HG03045 (cell line): ENCODE measurements around the gene HMGCLL1.

Source experiments
- ATAC-seq: cut with Tn5 transposase; IDR thresholded peaks from one replicate; pipeline ENCODE4 v1.9.1; 2021; ENCODE audit warnings: mild to moderate bottlenecking, moderate library complexity; ENCODE audit not compliant: unreplicated experiment

HMGCLL1 gene

GRCh38 chr6:55536391-55536956, 42.5 kb downstream of the HMGCLL1 start:
- no peak for ATAC-seq

DNA sequence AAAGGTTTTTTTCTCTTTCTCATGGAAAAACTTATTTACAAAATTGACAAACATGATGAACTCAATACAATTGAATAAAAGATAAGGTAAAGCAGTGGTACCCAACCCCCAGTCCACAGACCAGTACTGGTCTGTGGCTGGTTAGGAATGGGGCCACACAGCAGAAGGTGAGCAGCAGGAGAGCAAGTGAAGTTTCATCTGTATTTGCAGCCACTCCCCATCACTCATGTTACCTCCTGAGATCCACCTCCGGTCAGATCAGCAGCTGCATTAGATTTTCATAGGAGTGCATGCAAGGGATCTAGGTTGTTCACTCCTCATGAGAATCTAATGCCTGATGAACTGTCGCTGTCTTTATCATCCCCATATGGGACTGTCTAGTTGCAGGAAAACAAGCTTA, 47.5 kb downstream of the HMGCLL1 start:
- no peak for ATAC-seq

DNA sequence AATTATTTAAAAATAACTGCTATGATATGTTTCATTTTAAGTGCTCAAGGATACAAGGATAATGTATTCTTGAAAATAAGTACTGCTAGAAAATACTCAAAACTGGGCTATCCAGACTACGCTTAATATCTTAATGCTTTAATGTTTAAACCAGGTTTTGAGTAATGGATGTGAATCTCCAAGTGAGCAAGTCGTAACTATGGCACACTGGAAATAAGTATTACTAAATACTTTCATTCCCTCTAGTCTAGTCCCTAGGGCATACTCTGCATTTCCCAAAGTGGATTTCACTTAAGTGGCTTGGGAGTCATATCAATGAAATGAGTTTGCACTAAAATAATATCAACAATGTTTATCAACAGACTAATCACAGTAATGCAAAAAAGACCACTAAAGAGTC, 48.1 kb downstream of the HMGCLL1 start:
- no peak for ATAC-seq

GRCh38 chr6:55528624-55529023, 50.4 kb downstream of the HMGCLL1 start:
- ATAC-seq: no peak

- no peak for ATAC-seq
These were observed 54.6 kb downstream of the HMGCLL1 start for GRCh38 chr6:55524441-55524840.

DNA sequence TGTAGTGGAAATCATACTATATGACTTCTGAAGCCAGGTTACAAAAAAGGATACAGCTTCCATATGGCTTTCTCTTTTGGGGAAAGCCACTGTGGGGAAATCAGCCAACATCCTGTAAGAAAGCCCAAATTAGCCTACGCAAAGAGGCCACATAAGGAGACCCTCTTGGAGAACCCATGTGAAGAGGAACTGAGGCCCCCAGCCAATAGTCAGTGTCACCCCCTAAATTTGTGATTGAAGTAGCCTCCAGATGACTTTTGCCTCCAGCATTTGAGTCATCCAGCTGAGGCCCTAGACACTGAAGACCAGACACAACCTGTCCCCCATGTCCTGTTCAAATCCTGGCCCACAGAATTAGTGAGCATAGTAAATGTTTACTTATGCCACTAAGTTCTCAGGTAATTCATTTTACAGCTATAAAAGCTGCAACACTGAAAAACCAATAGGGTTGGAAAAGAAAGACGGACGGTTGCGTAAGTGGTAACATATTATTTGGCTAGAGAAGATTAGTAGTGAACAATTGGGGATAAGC, 60.4 kb downstream of the HMGCLL1 start:
- ATAC-seq: no peak

GRCh38 chr6:55516736-55517135, 62.3 kb downstream of the HMGCLL1 start:
- no peak for ATAC-seq

GRCh38 chr6:55512904-55513303, 66.1 kb downstream of the HMGCLL1 start:
- no peak for ATAC-seq

DNA sequence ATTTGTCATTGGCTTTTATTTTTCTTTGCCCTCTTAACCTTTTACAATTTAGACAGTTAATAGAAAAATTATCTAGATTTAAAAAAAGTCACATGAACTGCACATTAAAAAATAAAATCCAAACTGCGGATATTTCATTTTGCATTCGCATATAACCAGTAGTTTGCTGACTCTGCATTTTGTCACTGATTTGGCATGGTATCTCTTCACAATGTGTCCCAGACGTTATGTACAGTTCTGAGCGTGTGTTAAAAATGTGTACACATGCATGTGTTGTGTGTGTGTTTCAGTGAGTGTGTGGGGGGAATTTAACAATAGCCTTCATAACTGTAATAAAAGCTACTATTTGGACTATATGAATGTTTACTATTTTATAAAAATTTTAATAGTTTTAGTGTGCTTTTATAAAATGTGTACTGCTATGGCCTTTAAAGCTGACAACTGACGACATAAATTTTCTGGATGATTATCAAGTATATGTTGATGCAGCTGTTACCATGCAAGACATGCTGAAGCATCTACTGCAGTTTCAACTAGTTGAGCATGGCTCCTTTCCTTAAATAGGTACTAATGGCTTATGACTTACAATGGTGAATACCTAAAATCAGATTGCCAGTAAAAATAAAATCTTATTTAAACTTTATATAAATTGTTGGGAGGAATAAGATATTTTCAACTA, 67.7 kb downstream of the HMGCLL1 start:
- ATAC-seq: no peak

DNA sequence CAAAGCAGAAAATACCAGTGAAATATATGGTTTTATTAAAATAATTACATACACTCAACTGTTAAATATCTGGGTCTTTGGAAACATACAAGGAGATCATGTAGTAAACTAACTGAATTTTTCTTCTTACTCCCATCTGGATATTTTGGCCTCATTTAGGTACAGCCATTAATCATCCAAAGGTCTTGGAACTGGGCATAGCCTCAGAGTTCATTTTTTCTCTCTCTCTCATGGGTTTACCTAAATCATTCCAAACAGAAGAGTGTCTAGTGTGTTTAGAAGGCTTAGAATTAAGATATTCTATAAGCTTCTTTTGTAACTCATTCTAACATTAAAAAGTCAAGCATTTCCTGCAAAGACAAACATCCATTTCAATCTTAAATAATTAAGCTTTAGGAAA, 79.4 kb downstream of the HMGCLL1 start:
- ATAC-seq: no peak

DNA sequence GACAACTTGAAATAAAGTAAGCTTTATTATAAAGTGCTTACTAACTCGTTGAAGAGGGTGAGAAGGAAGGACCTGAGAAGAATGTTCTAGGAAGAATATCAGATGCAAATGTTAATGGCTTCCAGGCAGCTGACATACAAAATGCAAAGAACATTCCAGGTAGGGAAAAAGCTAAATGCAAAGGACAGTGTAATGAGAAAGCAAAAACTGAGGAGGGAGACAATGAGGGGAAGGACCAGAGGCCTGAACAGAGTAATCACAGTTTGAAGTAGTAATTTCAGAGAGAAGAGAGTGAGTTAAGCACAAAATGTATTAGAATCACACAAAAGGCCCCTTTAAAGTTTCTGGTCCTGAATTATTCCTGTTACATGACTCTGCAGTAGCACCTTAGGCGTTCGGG, 81.3 kb downstream of the HMGCLL1 start:
- ATAC-seq: no peak

- no peak for ATAC-seq
These were observed 82.8 kb downstream of the HMGCLL1 start for GRCh38 chr6:55496201-55496600.

DNA sequence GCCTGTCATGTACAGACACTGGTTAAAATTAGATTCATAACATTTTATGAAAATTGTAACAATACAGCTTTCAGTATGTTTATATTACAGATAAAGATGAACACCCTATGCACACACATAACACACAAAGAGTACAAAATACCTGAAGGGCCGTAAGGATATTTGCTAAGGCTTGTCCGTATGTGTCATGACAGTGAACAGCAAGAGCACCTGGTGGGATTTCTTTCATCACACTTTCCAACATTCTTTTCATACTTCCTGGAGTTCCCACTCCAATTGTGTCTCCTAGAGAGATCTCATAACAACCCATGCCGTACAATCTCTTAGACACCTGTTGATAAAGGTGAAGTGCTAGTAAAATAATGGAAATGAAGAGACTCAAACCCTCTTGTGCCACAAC, 83.7 kb downstream of the HMGCLL1 start:
- ATAC-seq: no peak

GRCh38 chr6:55494411-55494810, 84.6 kb downstream of the HMGCLL1 start:
- ATAC-seq: no peak

- no peak for ATAC-seq
These were observed 86.7 kb downstream of the HMGCLL1 start for GRCh38 chr6:55492259-55492658.

- ATAC-seq: no peak
These were observed 88.1 kb downstream of the HMGCLL1 start for GRCh38 chr6:55490871-55491270.

DNA sequence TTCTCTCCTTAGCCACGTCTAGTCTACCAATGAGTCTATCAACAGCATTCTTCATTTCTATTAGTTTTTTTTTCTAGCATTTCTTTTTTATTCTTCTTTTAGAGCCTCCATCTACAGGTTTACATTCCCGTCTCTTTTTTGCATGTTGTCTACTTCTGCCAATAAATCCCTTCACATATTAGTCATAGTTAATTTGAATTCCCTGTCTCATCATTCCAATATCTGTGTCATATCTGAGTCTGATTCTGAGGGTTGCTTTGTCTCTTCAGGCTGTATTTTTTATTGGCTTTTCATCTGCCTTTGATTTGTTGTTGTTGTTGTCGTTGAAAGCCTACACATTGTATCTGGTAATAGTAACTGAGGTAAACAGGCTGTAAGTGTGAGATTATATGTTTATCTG, 104.6 kb downstream of the HMGCLL1 start:
- no peak for ATAC-seq

DNA sequence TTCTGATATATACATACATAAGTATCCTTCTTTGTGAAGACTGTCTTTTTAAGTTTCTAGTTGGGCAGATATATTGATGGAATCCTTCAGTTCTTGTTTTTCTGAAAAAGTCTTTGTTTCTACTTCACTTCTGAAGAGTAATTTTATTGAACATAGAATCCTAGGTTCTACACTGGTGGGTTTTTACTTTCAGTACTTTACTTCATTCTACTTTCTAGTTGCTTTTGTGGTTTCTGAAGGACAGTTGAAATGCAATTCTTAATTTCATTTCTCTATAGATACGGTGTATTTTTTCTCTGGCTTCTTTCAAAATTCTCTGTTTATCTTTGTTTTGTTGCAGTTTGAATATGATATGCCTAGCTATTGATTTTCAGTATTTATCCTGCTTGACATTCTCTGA, 105.3 kb downstream of the HMGCLL1 start:
- no peak for ATAC-seq

DNA sequence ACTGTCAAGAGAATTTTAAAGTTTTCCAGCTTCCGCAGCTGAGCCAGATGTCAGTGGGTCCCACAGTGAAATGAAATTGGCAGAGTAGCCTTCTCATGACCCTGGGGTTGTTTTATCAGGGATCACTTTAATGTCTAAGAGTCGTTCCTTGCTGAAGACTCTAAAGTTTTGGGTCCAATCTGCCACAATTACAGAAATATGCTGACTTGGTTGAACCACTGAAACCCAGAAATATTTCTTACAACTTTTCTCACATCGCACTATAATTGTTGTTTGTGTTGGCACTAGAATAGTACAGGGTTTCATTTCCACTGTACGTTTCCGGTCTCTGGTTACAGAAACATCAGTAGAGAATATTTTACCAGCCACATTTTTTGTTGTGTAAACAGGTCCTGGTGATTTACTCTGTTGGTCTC, 109.0 kb downstream of the HMGCLL1 start:
- ATAC-seq: no peak

GRCh38 chr6:55456016-55456415, 123.0 kb downstream of the HMGCLL1 start:
- ATAC-seq: no peak

DNA sequence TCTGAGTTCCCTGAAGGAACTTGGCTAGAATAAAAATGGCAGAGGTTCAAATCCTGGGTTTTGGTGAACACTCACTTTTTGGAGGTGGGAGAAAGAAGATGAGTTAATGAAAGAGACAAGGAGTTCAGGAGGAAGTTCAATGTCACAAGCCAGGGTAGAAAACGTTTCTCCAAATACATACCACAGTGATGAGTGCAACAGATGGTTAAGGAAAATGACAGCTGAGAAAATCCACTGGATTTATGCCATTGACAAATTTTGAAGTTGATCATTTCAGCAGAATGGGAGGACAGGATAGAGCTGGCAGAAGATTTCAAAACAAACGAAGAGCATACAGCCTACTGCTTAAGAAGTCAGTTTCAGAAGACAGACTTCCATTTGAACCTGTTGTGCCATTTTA, 129.0 kb downstream of the HMGCLL1 start:
- ATAC-seq: no peak

DNA sequence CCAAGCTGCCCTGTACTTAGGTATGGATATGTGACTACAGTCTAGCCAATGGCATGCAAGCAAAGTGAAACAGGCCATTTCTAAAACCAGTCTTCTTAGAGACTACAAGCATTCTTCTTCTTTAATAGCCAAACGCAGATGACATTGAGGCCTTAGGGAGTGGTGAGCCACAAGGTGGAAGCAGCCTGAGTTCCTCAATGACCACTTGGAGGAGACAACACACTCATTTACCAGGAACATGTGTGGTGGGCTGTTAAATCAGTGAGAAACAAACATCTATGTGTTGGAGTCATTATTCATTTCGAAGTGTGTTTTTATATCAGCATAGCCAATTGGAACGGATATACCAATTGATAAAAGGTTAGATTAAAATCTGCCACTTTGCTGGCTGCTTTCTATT, 129.8 kb downstream of the HMGCLL1 start:
- no peak for ATAC-seq

GRCh38 chr6:55448451-55448850, 130.5 kb downstream of the HMGCLL1 start:
- no peak for ATAC-seq
